ENCODE measurements around the gene TAS2R3.

DNA sequence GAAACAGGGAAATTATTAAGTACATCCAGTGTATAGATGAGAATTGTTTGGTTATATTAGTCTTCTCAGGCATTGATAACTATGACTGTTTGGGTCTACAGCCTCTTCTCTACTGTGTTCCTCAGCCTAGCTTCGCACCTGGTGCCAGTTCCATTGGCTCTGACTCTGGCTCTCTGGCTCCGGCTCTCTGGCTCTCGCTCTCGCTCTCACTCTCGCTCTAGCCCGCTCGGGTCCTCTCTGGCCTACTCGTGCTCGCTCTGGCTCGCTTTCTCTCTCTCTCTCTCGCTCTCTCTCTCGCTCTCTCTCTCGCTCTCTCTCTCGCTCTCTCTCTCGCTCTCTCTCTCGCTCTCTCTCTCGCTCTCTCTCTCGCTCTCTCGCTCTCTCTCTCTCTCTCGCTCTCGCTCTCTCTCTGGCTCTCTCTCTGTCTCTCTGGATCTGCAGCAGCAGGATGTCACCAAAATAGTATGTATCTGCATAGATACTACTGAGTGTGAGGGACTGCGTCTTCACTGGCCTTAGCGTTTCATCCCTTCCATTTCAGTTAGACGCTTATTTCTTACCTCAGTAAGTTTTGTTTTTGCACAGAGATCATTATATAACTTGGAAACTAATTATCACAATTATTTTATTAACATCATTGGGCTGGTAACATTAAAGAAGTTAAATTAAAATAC lies 32.3 kb upstream of the TAS2R3 start:
- TF ChIP-seq, protein P1, sequence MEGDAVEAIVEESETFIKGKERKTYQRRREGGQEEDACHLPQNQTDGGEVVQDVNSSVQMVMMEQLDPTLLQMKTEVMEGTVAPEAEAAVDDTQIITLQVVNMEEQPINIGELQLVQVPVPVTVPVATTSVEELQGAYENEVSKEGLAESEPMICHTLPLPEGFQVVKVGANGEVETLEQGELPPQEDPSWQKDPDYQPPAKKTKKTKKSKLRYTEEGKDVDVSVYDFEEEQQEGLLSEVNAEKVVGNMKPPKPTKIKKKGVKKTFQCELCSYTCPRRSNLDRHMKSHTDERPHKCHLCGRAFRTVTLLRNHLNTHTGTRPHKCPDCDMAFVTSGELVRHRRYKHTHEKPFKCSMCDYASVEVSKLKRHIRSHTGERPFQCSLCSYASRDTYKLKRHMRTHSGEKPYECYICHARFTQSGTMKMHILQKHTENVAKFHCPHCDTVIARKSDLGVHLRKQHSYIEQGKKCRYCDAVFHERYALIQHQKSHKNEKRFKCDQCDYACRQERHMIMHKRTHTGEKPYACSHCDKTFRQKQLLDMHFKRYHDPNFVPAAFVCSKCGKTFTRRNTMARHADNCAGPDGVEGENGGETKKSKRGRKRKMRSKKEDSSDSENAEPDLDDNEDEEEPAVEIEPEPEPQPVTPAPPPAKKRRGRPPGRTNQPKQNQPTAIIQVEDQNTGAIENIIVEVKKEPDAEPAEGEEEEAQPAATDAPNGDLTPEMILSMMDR (IDR thresholded peaks at IDR 0.05; ENCODE audit: low read depth, low read length, poor library complexity, severe bottlenecking), result no peak
- TF ChIP-seq EZH2phosphoT487 (IDR thresholded peaks at IDR 0.05; ENCODE audit: borderline replicate concordance, low read length), result no peak
